Type B pancreatic cell (in vitro differentiated cells): ENCODE data around the gene BBIP1. TPM values are rescaled to one million over a fixed set of nuclear protein-coding genes. Genes with fewer than 3 reads are reported as not detected.

Experiments used
- DNase-seq: peaks from one replicate; pipeline ENCODE4 v3.0.0; 2021; ENCODE audit warnings: mixed read lengths; ENCODE audit not compliant: unreplicated experiment; ENCODE audit errors: extremely low spot score
- H3K27ac Mint-ChIP-seq: 2 replicates; pipeline ENCODE4 v1.8.0; 2021; ENCODE audit warnings: mild to moderate bottlenecking, mixed read lengths
- H3K27me3 Mint-ChIP-seq: 2 replicates; pipeline ENCODE4 v1.8.0; 2021; ENCODE audit warnings: mixed read lengths
- H3K36me3 Mint-ChIP-seq: 2 replicates; pipeline ENCODE4 v1.8.0; 2021; ENCODE audit warnings: mixed read lengths
- H3K4me1 Mint-ChIP-seq: one replicate; pipeline ENCODE4 v1.8.0; 2021; ENCODE audit warnings: mixed read lengths; ENCODE audit not compliant: unreplicated experiment
- H3K4me3 Mint-ChIP-seq: 2 replicates; pipeline ENCODE4 v1.8.0; 2021; ENCODE audit warnings: mild to moderate bottlenecking, mixed read lengths
- H3K9me3 Mint-ChIP-seq: 2 replicates; pipeline ENCODE4 v1.8.0; 2021; ENCODE audit warnings: mixed read lengths
- total RNA-seq: library from RNA; stranded (reverse); gene quantifications from 2 replicates; pipeline ENCODE4 v1.2.1, GENCODE V29; 2021; ENCODE audit warnings: low replicate concordance
- TF ChIP-seq, protein P1 (sequence below): fragments of 200-600 bp; sonication (generic); conservative IDR thresholded peaks from 2 replicates; pipeline ENCODE4 v1.5.0; 2021; ENCODE audit warnings: antibody characterized with exemption, mild to moderate bottlenecking

The BBIP1 gene
- total RNA-seq, 1 donor from 2014 or later = 24.8 TPM

DNA sequence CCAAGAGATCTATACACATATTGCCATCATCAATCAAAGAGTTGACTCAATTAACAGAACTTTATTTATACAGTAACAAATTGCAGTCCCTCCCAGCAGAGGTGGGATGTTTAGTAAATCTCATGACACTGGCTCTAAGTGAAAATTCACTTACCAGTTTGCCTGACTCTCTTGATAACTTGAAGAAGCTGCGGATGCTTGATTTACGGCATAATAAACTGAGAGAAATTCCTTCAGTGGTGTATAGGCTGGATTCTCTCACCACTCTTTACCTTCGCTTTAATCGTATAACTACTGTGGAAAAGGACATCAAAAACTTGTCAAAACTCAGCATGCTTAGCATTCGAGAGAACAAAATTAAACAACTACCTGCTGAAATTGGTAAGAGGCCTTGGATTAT lies 45.7 kb upstream of the BBIP1 start:
- Mint-ChIP-seq H3K9me3 (no peaks in the 10 kb centered on the region), H3K27me3 (no peaks in the 10 kb centered on the region), H3K4me3 (no peak overlapping the region), H3K4me1 (peaks cover 4% of the 10 kb centered on the region), H3K27ac (no peak overlapping the region), H3K36me3 (no peaks in the 10 kb centered on the region)
- TF ChIP-seq, protein P1, sequence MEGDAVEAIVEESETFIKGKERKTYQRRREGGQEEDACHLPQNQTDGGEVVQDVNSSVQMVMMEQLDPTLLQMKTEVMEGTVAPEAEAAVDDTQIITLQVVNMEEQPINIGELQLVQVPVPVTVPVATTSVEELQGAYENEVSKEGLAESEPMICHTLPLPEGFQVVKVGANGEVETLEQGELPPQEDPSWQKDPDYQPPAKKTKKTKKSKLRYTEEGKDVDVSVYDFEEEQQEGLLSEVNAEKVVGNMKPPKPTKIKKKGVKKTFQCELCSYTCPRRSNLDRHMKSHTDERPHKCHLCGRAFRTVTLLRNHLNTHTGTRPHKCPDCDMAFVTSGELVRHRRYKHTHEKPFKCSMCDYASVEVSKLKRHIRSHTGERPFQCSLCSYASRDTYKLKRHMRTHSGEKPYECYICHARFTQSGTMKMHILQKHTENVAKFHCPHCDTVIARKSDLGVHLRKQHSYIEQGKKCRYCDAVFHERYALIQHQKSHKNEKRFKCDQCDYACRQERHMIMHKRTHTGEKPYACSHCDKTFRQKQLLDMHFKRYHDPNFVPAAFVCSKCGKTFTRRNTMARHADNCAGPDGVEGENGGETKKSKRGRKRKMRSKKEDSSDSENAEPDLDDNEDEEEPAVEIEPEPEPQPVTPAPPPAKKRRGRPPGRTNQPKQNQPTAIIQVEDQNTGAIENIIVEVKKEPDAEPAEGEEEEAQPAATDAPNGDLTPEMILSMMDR = no peak
- no peak for DNase-seq

DNA sequence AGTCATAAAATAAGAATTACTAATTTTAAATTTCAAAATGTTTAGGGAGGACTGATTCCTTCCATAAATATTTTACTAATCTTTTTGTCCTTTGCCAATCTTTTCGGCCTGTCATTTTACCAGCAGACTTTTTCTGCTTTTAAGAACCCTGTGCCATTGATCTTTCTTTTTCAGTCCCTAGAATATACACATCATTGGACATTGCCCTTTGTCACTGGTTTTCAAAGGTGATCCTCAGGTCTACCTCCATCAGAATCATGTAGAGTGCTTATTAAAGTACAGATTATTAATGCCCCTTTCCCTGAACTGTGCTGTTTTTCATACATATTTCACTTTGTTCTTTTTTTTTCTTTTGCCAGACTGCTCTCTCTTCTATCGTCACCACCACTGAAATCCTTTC lies 44.2 kb upstream of the BBIP1 start:
- no peaks in the 10 kb centered on the region for H3K36me3 Mint-ChIP-seq
- DNase-seq = no peak
- H3K27ac Mint-ChIP-seq = no peak overlapping the region

DNA sequence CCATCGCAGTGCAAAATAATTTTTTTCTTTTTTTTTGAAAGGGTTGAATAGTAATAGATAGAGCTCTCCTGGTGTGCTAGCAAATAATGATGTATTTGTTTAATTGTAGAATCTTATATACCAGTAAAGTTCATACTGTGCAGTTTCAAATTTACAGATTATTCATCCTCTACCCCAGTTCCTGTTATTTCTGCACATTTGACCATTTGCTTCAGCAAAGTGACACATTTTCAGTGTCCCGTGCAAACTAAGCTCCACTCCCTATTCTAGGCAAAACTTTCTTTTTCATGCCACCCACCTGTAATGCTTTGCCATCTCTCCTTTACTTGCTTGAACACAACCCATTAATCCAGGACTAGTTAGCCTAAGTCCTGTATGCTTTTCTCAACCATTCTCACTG lies 43.5 kb upstream of the BBIP1 start:
- H3K4me1 Mint-ChIP-seq = peaks cover 9% of the 10 kb centered on the region
- H3K36me3 Mint-ChIP-seq = no peaks in the 10 kb centered on the region
- H3K9me3 Mint-ChIP-seq = no peaks in the 10 kb centered on the region
- DNase-seq = no peak
- no peak overlapping the region for H3K4me3 Mint-ChIP-seq
- TF ChIP-seq, protein P1 = no peak
- no peaks in the 10 kb centered on the region for H3K27me3 Mint-ChIP-seq
- no peak overlapping the region for H3K27ac Mint-ChIP-seq

More for the DNA sequence above, 44.2 kb upstream of the BBIP1 start:
- TF ChIP-seq, protein P1 = no peak
- Mint-ChIP-seq H3K9me3 (no peaks in the 10 kb centered on the region), H3K27me3 (no peaks in the 10 kb centered on the region), H3K4me1 (peaks cover 4% of the 10 kb centered on the region), H3K4me3 (no peak overlapping the region)

DNA sequence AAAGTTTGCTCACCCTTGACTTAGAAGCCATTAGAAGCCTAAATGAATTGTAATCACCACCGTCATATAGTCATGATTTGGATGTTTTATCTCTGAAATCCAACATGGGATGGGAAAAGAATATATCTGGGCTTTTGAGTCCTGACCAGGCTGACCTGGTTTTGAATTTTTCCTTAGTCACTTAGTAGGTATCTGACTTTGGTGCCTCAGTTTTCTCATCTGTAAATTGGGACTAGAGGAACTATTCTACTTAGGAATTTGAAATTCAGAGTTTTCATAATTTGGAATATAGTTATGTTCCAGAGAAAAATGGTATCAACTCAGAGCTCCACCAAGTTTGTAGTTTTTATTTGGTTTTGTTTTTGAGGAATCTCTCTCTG lies 41.3 kb upstream of the BBIP1 start:
- H3K36me3 Mint-ChIP-seq = peaks cover under 1% of the 10 kb centered on the region
- H3K27ac Mint-ChIP-seq = no peak overlapping the region
- TF ChIP-seq, protein P1 = no peak

DNA sequence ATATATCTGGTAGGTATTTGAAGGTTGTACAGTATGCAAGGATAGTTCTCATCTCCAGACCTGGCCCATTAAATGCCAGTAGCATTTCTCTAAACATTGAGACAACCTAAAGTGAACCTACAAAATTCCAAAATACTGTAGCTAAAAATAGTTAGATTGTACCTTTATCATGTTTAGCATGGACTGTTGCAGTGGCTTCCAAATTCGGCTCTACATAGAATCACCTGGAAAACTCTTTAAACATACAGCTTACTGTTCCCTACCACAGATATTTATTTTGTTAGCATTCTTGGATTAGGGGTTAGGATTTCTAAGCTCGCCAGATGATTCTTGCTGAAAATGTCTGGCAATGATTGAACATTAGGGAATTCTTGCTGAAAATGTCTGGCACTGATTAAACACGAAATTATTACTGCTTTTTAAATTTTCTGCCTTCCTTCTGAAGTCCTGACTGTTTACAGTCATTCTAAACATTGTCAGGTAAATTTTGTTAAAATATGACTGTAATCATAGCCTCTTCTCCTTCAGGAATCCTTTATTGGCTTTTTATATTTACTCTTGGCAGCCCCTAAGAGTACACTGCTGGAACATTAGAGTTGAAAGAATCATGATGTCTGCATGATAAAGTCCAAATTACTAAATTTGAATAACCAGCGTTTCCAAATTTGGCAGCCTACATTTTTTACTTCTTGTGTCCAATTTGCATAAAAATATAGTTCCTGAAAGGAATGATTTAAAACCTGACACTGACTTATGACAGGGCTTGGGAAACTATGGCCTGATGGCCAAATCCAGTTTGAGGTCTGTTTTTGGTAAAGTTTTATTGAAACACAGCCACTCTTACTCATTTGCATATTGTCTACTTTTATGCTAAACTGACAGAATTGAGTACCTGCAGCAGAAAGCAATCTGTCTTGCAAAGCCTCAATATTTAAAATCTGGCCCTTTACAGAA lies 40.7 kb upstream of the BBIP1 start:
- TF ChIP-seq, protein P1 = no peak
- Mint-ChIP-seq H3K27ac (no peak overlapping the region), H3K27me3 (no peaks in the 10 kb centered on the region), H3K9me3 (peaks cover 5% of the 10 kb centered on the region), H3K4me1 (peaks cover 9% of the 10 kb centered on the region), H3K4me3 (no peak overlapping the region), H3K36me3 (peaks cover 5% of the 10 kb centered on the region)
- DNase-seq = no peak

More for the DNA sequence above, 41.3 kb upstream of the BBIP1 start:
- Mint-ChIP-seq H3K27me3 (no peaks in the 10 kb centered on the region), H3K4me3 (no peak overlapping the region), H3K9me3 (no peaks in the 10 kb centered on the region), H3K4me1 (peaks cover 9% of the 10 kb centered on the region)
- no peak for DNase-seq
